ENCODE measurements around the gene TTC4.

Gene TTC4

DNA sequence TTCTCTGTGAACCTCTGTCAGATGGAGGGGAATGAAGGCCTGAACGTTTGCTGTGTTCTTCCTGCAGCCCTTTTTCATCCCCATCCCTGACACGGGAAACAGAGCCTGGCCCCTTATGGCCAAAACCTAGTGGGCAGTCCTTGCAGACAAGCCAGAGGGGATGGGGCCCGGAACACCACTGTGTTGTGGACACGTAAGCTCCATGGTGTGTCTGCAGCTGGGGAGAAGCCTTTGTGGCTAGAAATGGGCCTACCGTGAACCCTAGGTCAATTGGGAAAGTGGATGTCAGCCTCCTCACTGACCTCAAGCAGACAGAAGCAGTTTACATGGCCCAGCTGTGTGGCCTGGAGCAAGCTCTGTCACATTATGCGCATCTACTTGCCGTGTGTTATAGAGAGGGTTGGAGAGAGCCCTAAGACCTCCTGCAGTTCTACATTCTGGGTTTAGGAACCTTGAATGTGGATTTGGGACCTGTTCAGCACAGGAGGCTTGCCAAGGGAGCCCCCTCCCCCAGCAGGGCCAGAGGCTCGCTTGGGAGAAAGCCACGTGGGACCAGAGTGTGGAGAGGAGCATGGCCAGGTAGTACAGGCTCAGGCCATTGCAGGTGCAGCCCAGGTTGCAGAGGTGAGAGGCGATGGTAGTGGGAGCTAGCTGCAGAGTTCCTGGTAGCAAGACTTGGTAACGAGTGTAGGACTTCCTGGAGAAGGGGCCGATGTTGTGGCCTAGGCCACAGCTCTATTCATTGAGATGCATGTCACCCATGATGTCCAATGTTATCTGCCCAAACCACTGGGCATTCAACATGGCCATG is 28.0 kb downstream of the TTC4 start:
- Histone ChIP-seq H3K79me2 (ENCODE audit: insufficient read depth, low read length) (no peaks in the 10 kb centered on the region), H3K4me3 (ENCODE audit: low read length, poor library complexity, severe bottlenecking) (no peak overlapping the region), H2AFZ (ENCODE audit: low read length) (no peak overlapping the region), H3K9me3 (ENCODE audit: insufficient read depth, low read depth, low read length) (no peaks in the 10 kb centered on the region), H4K20me1 (ENCODE audit: insufficient read depth, low read length, poor library complexity, severe bottlenecking) (no peaks in the 10 kb centered on the region), H3K4me1 (ENCODE audit: insufficient read depth, low read length, poor library complexity, severe bottlenecking) (no peaks in the 10 kb centered on the region), H3K4me2 (ENCODE audit: low read depth, low read length, poor library complexity, severe bottlenecking) (no peak overlapping the region), H3K9me2 (replicated peaks; ENCODE audit: low read depth, low read length) (no peaks in the 10 kb centered on the region), H3K36me3 (ENCODE audit: insufficient read depth, low read length) (peaks cover 50% of the 10 kb centered on the region; the same call in 1 of the 2 replicates), H3K27me3 (ENCODE audit: insufficient read depth, low read length, poor library complexity, severe bottlenecking) (no peaks in the 10 kb centered on the region), H3K9ac (ENCODE audit: low read depth, low read length, poor library complexity, severe bottlenecking) (no peak overlapping the region), H3F3A (ENCODE audit: low read depth) (no peaks in the 10 kb centered on the region)
- TF ChIP-seq, protein P1, sequence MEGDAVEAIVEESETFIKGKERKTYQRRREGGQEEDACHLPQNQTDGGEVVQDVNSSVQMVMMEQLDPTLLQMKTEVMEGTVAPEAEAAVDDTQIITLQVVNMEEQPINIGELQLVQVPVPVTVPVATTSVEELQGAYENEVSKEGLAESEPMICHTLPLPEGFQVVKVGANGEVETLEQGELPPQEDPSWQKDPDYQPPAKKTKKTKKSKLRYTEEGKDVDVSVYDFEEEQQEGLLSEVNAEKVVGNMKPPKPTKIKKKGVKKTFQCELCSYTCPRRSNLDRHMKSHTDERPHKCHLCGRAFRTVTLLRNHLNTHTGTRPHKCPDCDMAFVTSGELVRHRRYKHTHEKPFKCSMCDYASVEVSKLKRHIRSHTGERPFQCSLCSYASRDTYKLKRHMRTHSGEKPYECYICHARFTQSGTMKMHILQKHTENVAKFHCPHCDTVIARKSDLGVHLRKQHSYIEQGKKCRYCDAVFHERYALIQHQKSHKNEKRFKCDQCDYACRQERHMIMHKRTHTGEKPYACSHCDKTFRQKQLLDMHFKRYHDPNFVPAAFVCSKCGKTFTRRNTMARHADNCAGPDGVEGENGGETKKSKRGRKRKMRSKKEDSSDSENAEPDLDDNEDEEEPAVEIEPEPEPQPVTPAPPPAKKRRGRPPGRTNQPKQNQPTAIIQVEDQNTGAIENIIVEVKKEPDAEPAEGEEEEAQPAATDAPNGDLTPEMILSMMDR (conservative IDR thresholded peaks at IDR 0.05; ENCODE audit: low read length) = no peak
- no peak for TF ChIP-seq EZH2phosphoT487 (IDR thresholded peaks at IDR 0.05; ENCODE audit: borderline replicate concordance)

DNA sequence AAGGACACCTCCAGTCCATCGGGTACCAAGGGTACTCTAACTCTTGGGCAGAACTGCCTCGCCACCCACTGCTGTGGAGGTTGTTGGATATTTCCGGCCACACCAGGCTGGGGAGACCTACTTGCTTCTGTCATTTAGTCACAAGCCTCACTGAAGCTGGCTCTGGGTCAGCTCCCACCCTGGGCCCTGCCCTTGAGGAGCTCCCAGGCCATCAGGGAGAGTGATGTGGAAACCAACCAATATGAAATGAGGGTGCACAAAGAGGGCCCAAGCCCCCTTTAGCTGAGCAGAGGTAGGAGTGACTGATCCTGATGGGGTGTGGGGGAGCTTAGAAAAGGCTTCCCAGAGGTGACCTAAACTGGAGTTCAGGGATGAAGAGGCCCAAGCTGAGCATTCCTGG is 29.0 kb downstream of the TTC4 start:
- Histone ChIP-seq H3K36me3 (ENCODE audit: insufficient read depth, low read length) (peaks cover 43% of the 10 kb centered on the region; the same call in 1 of the 2 replicates), H3K9me3 (ENCODE audit: insufficient read depth, low read depth, low read length) (no peaks in the 10 kb centered on the region), H2AFZ (ENCODE audit: low read length) (no peak overlapping the region), H3K27me3 (ENCODE audit: insufficient read depth, low read length, poor library complexity, severe bottlenecking) (no peaks in the 10 kb centered on the region), H3K79me2 (ENCODE audit: insufficient read depth, low read length) (no peaks in the 10 kb centered on the region), H3K4me2 (ENCODE audit: low read depth, low read length, poor library complexity, severe bottlenecking) (no peak overlapping the region), H3K9me2 (replicated peaks; ENCODE audit: low read depth, low read length) (no peaks in the 10 kb centered on the region), H3K4me3 (ENCODE audit: low read length, poor library complexity, severe bottlenecking) (no peak overlapping the region), H3K9ac (ENCODE audit: low read depth, low read length, poor library complexity, severe bottlenecking) (no peak overlapping the region), H3F3A (ENCODE audit: low read depth) (no peaks in the 10 kb centered on the region), H4K20me1 (ENCODE audit: insufficient read depth, low read length, poor library complexity, severe bottlenecking) (no peaks in the 10 kb centered on the region), H3K4me1 (ENCODE audit: insufficient read depth, low read length, poor library complexity, severe bottlenecking) (no peaks in the 10 kb centered on the region)
- TF ChIP-seq EZH2phosphoT487 (IDR thresholded peaks at IDR 0.05; ENCODE audit: borderline replicate concordance) = no peak
- TF ChIP-seq, protein P1 (conservative IDR thresholded peaks at IDR 0.05; ENCODE audit: low read length) = no peak

DNA sequence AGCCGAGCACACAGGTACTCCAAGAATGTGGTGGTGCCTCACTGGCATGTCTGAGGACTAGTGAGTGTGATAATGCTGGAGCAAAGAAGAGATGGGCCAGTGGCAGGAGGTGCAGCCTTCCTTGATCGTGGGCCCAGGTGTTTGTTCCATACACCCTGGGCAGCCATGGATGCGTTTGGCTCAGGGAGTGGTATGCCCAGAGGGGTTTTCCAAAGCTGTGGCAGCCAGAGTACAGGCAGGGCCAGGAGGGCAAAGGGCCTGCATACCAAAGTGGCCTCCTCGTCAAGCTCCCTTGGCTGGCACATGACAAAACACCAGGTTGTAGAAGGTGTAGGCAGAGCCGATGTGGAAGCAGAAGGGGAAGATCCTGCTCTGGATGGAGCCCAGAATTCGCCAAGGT is 29.6 kb downstream of the TTC4 start:
- H3K79me2 ChIP-seq (ENCODE audit: insufficient read depth, low read length) = no peaks in the 10 kb centered on the region
- no peak overlapping the region for H3K4me3 ChIP-seq (ENCODE audit: low read length, poor library complexity, severe bottlenecking)
- peaks cover 38% of the 10 kb centered on the region; the same call in 1 of the 2 replicates for H3K36me3 ChIP-seq (ENCODE audit: insufficient read depth, low read length)
- no peaks in the 10 kb centered on the region for H3K27me3 ChIP-seq (ENCODE audit: insufficient read depth, low read length, poor library complexity, severe bottlenecking)
- no peaks in the 10 kb centered on the region for H4K20me1 ChIP-seq (ENCODE audit: insufficient read depth, low read length, poor library complexity, severe bottlenecking)
- TF ChIP-seq, protein P1 (conservative IDR thresholded peaks at IDR 0.05; ENCODE audit: low read length) = no peak
- no peak for TF ChIP-seq EZH2phosphoT487 (IDR thresholded peaks at IDR 0.05; ENCODE audit: borderline replicate concordance)
- H3K9ac ChIP-seq (ENCODE audit: low read depth, low read length, poor library complexity, severe bottlenecking) = no peak overlapping the region
- no peaks in the 10 kb centered on the region for H3K9me3 ChIP-seq (ENCODE audit: insufficient read depth, low read depth, low read length)
- no peak overlapping the region for H2AFZ ChIP-seq (ENCODE audit: low read length)
- H3K9me2 ChIP-seq (replicated peaks; ENCODE audit: low read depth, low read length) = no peaks in the 10 kb centered on the region
- H3F3A ChIP-seq (ENCODE audit: low read depth) = no peaks in the 10 kb centered on the region
- H3K4me1 ChIP-seq (ENCODE audit: insufficient read depth, low read length, poor library complexity, severe bottlenecking) = no peaks in the 10 kb centered on the region
- H3K4me2 ChIP-seq (ENCODE audit: low read depth, low read length, poor library complexity, severe bottlenecking) = no peak overlapping the region

Data from Loucy (cell line).